Stomach (tissue), 9 donors: ENCODE data around the gene SPRR2E. TPM values are rescaled to one million over a fixed set of nuclear protein-coding genes. Genes with fewer than 3 reads are reported as not detected.
"Not testable (repeated sequence)": the region's sequence is repeated elsewhere in the genome, so short reads cannot be mapped to it uniquely, and the experiment has no call there.

Source experiments
- DNase-seq, 2 donors: peaks; one replicate each; pipeline versions ENCODE4 v3.0.0 to v3.0.0-alpha.2; 2013 to 2019
- H3K27ac ChIP-seq, 5 donors: fragments of 200-600 bp in 4 of 5; sonication (generic) in 4 of 5; one replicate each; pipeline ENCODE4 v1.5.1; 2013 to 2019; ENCODE audit warnings: mild to moderate bottlenecking in 1 of 5, moderate library complexity in 1 of 5
- H3K27me3 ChIP-seq, 3 donors: fragments of 200-600 bp; sonication (generic); one replicate each; pipeline ENCODE4 v1.5.1; 2017 to 2019; ENCODE audit warnings: mixed run types in 1 of 3
- H3K36me3 ChIP-seq, 4 donors: fragments of 200-600 bp; sonication (generic); 1 replicate in 3 of 4; 2 replicates in 1 of 4; pipeline ENCODE4 v1.5.1; 2016 to 2019
- H3K4me1 ChIP-seq, 4 donors: fragments of 200-600 bp; sonication (generic); one replicate each; pipeline ENCODE4 v1.5.1; 2016 to 2019
- H3K4me3 ChIP-seq, 4 donors: fragments of 200-600 bp; sonication (generic) in 3 of 4; one replicate each; pipeline ENCODE4 v1.5.1; 2016 to 2019; ENCODE audit warnings: mild to moderate bottlenecking in 1 of 4
- H3K9me3 ChIP-seq, 4 donors: fragments of 200-600 bp; sonication (generic); one replicate each; pipeline ENCODE4 v1.5.1; 2016 to 2019
- CTCF ChIP-seq, 7 experiments: fragments of 450-650 bp in 4 of 7; fragments of 200-600 bp in 3 of 7; sonication (generic) in 3 of 7; IDR thresholded peaks; one replicate each; pipeline ENCODE4 v1.5.1; 2016 to 2019; ENCODE audit warnings: antibody characterized with exemption in 7 of 7, control low read depth in 2 of 7, mild to moderate bottlenecking in 1 of 7
- EP300 ChIP-seq: sonication (generic); formaldehyde crosslinking; IDR thresholded peaks from one replicate; pipeline ENCODE4 v1.6.1; 2017; ENCODE audit warnings: antibody characterized with exemption
- POLR2A ChIP-seq, 4 donors: fragments of 450-650 bp; IDR thresholded peaks; one replicate each; pipeline ENCODE4 v1.6.1; 2016; ENCODE audit warnings: antibody characterized with exemption in 4 of 4, control low read depth in 2 of 4, mild to moderate bottlenecking in 1 of 4, moderate library complexity in 1 of 4
- POLR2AphosphoS5 ChIP-seq, 3 donors: sonication (generic); formaldehyde crosslinking; IDR thresholded peaks; one replicate each; pipeline ENCODE4 v1.6.1; 2016; ENCODE audit warnings: antibody characterized with exemption in 3 of 3
- WGBS, 5 donors: extraction: QIAGEN DNeasy Blood & Tissue Kit in 3 of 5; methylation state at CpG; one replicate each; pipeline versions ENCODE4 v1.1.5 to v1.1.7; 2013 to 2018; 5-methylcytosine and 5-hydroxymethylcytosine counted together
- intact Hi-C: fragments of 100-400 bp; cut with DNase I; formaldehyde crosslinking; loops from one replicate; pipeline ENCODE4 v1.15.1; 2023; ENCODE audit warnings: low total_unique reads
- polyA plus RNA-seq, 3 donors: library from polyadenylated mRNA; stranded (reverse); fragments of 200-250 nt; gene quantifications; one replicate each; pipeline ENCODE4 v1.2.3, GENCODE V29; 2013
- small RNA-seq, 4 donors: library from RNA; depleted of rRNA; stranded (forward); fragments of <200 nt; gene quantifications; one replicate each; pipeline ENCODE3, GENCODE V24; 2016
- total RNA-seq, 5 donors: library from RNA; depleted of rRNA; stranded (reverse); fragments of >200 nt; gene quantifications; one replicate each; pipeline versions ENCODE4 v1.1.0 to v1.2.3, GENCODE V29; 2014 to 2016
- donor health status: healthy with polysubstance abuse.
- donor health status: Bipolar disorder and iron deficiency.
- donor health status: healthy.

SPRR2E gene
- total and polyA plus RNA-seq, 8 donors = 27.4 to 54.8 TPM; not detected in 6

- no peak for DNase-seq
- no peaks in the 10 kb centered on the region for H3K4me1 ChIP-seq
- no peak for TF ChIP-seq EP300
- TF ChIP-seq POLR2A (IDR thresholded peaks at IDR 0.05) = no peak
- no peak for TF ChIP-seq CTCF (IDR thresholded peaks at IDR 0.05)
- no peak for TF ChIP-seq POLR2AphosphoS5 (IDR thresholded peaks at IDR 0.05)
- intact Hi-C loops = no loop called here
- no peaks in the 10 kb centered on the region for H3K9me3 ChIP-seq
- no peaks in the 10 kb centered on the region for H3K27me3 ChIP-seq
- H3K27ac ChIP-seq = no peak within 1 kb of the TSS
- WGBS, 5 donors = 60 to 76% (median 74%) methylated on average over 2 of the region's 2 CpGs
- no peaks in the 10 kb centered on the region for H3K36me3 ChIP-seq
- no peak within 1 kb of the TSS for H3K4me3 ChIP-seq
Observed at GRCh38 chr1:153057375-153057774, 37.0 kb downstream of the SPRR2E start, which contains the start of gene SPRR2A. Gene SPRR2A (minus strand): TSS chr1:153057512. CDS start chr1:153056735, 777 bp downstream.

GRCh38 chr1:153056111-153056510 is 38.2 kb downstream of the SPRR2E start:
- H3K27ac ChIP-seq, H3K4me1 ChIP-seq, H3K36me3 ChIP-seq, H3K9me3 ChIP-seq, H3K27me3 ChIP-seq, intact Hi-C loops, H3K4me3 ChIP-seq, DNase-seq: not testable (repeated sequence)
- WGBS, 5 donors = 37 to 52% (median 47%) methylated on average over 3 of the region's 3 CpGs

GRCh38 chr1:153049211-153049610 is 45.1 kb downstream of the SPRR2E start:
- intact Hi-C loops = no loop called here
- 77 to 94% (median 89%) methylated on average over 2 of the region's 2 CpGs for WGBS, 5 donors

More at GRCh38 chr1:153049211-153049610, 45.1 kb downstream of the SPRR2E start:
- H3K9me3 ChIP-seq = peaks cover 0 to 3% (median 0%) of the 10 kb centered on the region in 4 donors
- no peaks in the 10 kb centered on the region for H3K27me3 ChIP-seq
- TF ChIP-seq POLR2AphosphoS5 (IDR thresholded peaks at IDR 0.05) (no peak), EP300 (no peak), POLR2A (IDR thresholded peaks at IDR 0.05) (no peak), CTCF (IDR thresholded peaks at IDR 0.05) (no peak)
- no peaks in the 10 kb centered on the region for H3K36me3 ChIP-seq
- DNase-seq = no peak
- no peak overlapping the region for H3K4me3 ChIP-seq
- H3K27ac ChIP-seq = no peak overlapping the region
- no peaks in the 10 kb centered on the region for H3K4me1 ChIP-seq

Small RNA genes within 50 kb of the gene (small RNA-seq; reads per million reads assigned to genes)
- 0 reads per million in 4 donors for gene SPRR2C

Other genes starting within 250 kb of the SPRR2E start
- not detected for gene LCE7A, start 234.5 kb downstream of the SPRR2E start, total RNA-seq
- gene LCE7A, start 234.5 kb downstream of the SPRR2E start, polyA plus RNA-seq = not detected
- not detected for gene SMCP, start 216.2 kb downstream of the SPRR2E start, total RNA-seq
- not detected for gene SMCP, start 216.2 kb downstream of the SPRR2E start, polyA plus RNA-seq
- not detected for gene IVL, start 186.0 kb downstream of the SPRR2E start, total RNA-seq
- gene IVL, start 186.0 kb downstream of the SPRR2E start, polyA plus RNA-seq = 10 to 100 TPM in 1 of 3 donors, not detected in 2; 11.5 TPM
- gene SPRR5, start 147.3 kb downstream of the SPRR2E start, total RNA-seq = not detected
- 1 to 10 TPM in 1 of 3 donors, not detected in 2; 1.0 TPM for gene SPRR5, start 147.3 kb downstream of the SPRR2E start, polyA plus RNA-seq
- not detected for gene SPRR4, start 123.9 kb downstream of the SPRR2E start, total RNA-seq
- gene SPRR4, start 123.9 kb downstream of the SPRR2E start, polyA plus RNA-seq = not detected
- gene SPRR1A, start 110.4 kb downstream of the SPRR2E start, total RNA-seq = not detected
- 100 to 1,000 TPM in 1 of 3 donors, not detected in 2; 123 TPM for gene SPRR1A, start 110.4 kb downstream of the SPRR2E start, polyA plus RNA-seq
- 1 to 10 TPM in 1 of 5 donors, not detected in 4; 3.1 TPM for gene SPRR3, start 92.8 kb downstream of the SPRR2E start, total RNA-seq
- gene SPRR3, start 92.8 kb downstream of the SPRR2E start, polyA plus RNA-seq = 100 to 1,000 TPM in 1 of 3 donors, 10 to 100 TPM in 1, not detected in 1; 12.8 to 932 TPM
- not detected for gene SPRR1B, start 63.3 kb downstream of the SPRR2E start, total RNA-seq
- gene SPRR1B, start 63.3 kb downstream of the SPRR2E start, polyA plus RNA-seq = 100 to 1,000 TPM in 1 of 3 donors, 1 to 10 TPM in 1, not detected in 1; 6.1 to 122 TPM
- not detected for gene SPRR2D, start 53.4 kb downstream of the SPRR2E start, total RNA-seq
- gene SPRR2D, start 53.4 kb downstream of the SPRR2E start, polyA plus RNA-seq = 10 to 100 TPM in 1 of 3 donors, not detected in 2; 68.2 TPM
- not detected for gene SPRR2A, start 37.0 kb downstream of the SPRR2E start, total RNA-seq
- gene SPRR2A, start 37.0 kb downstream of the SPRR2E start, polyA plus RNA-seq = 100 to 1,000 TPM in 1 of 3 donors, 1 to 10 TPM in 2; 1.9 to 190 (median 2.7) TPM
- not detected for gene SPRR2B, start 22.9 kb downstream of the SPRR2E start, total RNA-seq
- under 1 TPM in 1 of 3 donors, not detected in 2; 0.55 TPM for gene SPRR2B, start 22.9 kb downstream of the SPRR2E start, polyA plus RNA-seq
- gene SPRR2F, start 19.0 kb upstream of the SPRR2E start, total RNA-seq = not detected
- 10 to 100 TPM in 1 of 3 donors, 1 to 10 TPM in 1, under 1 TPM in 1; 0.62 to 11.5 (median 1.5) TPM for gene SPRR2F, start 19.0 kb upstream of the SPRR2E start, polyA plus RNA-seq
- not detected for gene SPRR2G, start 56.4 kb upstream of the SPRR2E start, total RNA-seq
- gene SPRR2G, start 56.4 kb upstream of the SPRR2E start, polyA plus RNA-seq = under 1 TPM in 1 of 3 donors, not detected in 2; 0.75 TPM
- gene LELP1, start 108.9 kb upstream of the SPRR2E start, total RNA-seq = not detected
- gene LELP1, start 108.9 kb upstream of the SPRR2E start, polyA plus RNA-seq = not detected
- not detected for gene PRR9, start 123.1 kb upstream of the SPRR2E start, total RNA-seq
- not detected for gene PRR9, start 123.1 kb upstream of the SPRR2E start, polyA plus RNA-seq
- gene LORICRIN, start 165.2 kb upstream of the SPRR2E start, total RNA-seq = not detected
- gene LORICRIN, start 165.2 kb upstream of the SPRR2E start, polyA plus RNA-seq = not detected
- gene PGLYRP3, start 218.4 kb upstream of the SPRR2E start, total RNA-seq = not detected
- 1 to 10 TPM in 1 of 3 donors, not detected in 2; 1.6 TPM for gene PGLYRP3, start 218.4 kb upstream of the SPRR2E start, polyA plus RNA-seq